SU-DHL-6 (cell line): ENCODE measurements around the gene MS4A15.

Experiments
- CTCF ChIP-seq: fragments of 200-600 bp; sonication (generic); IDR thresholded peaks from one replicate; pipeline ENCODE4 v1.5.1; 2017; ENCODE audit warnings: antibody characterized with exemption, mild to moderate bottlenecking, low read length, moderate library complexity; ENCODE audit not compliant: insufficient read depth, poor library complexity, severe bottlenecking
- EZH2phosphoT487 ChIP-seq: fragments of 200-600 bp; sonication (generic), shearing (Covaris generic); conservative IDR thresholded peaks from 2 replicates; pipeline ENCODE4 v1.6.1; 2018; ENCODE audit warnings: mild to moderate bottlenecking, antibody characterized with exemption, low read length, moderate library complexity, mixed read lengths

- no peak for TF ChIP-seq CTCF
- no peak for TF ChIP-seq EZH2phosphoT487
These were observed 7.8 kb upstream of the MS4A15 start for GRCh38 chr11:60748821-60749220.
